ENCODE measurements around the gene SLC38A11.

- TF ChIP-seq, protein P1, sequence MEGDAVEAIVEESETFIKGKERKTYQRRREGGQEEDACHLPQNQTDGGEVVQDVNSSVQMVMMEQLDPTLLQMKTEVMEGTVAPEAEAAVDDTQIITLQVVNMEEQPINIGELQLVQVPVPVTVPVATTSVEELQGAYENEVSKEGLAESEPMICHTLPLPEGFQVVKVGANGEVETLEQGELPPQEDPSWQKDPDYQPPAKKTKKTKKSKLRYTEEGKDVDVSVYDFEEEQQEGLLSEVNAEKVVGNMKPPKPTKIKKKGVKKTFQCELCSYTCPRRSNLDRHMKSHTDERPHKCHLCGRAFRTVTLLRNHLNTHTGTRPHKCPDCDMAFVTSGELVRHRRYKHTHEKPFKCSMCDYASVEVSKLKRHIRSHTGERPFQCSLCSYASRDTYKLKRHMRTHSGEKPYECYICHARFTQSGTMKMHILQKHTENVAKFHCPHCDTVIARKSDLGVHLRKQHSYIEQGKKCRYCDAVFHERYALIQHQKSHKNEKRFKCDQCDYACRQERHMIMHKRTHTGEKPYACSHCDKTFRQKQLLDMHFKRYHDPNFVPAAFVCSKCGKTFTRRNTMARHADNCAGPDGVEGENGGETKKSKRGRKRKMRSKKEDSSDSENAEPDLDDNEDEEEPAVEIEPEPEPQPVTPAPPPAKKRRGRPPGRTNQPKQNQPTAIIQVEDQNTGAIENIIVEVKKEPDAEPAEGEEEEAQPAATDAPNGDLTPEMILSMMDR (conservative IDR thresholded peaks at IDR 0.05 in 1 of 2, IDR thresholded peaks at IDR 0.05 in 1 of 2; ENCODE audit: low read depth in 1 of 2, low read length in 2 of 2), result no peak
- no peak for TF ChIP-seq EZH2 (IDR thresholded peaks at IDR 0.05; ENCODE audit: low read length, missing control alignments)
Measured at GRCh38 chr2:164954186-164954585, 1.1 kb downstream of the SLC38A11 start.

Measured in fibroblast of lung (primary cell).